GM18508 (cell line): ENCODE data around the gene SURF2.

Source experiments
- ATAC-seq: cut with Tn5 transposase; IDR thresholded peaks from one replicate; pipeline ENCODE4 v1.9.1; 2021; ENCODE audit warnings: moderate number of reproducible peaks; ENCODE audit not compliant: insufficient read depth, unreplicated experiment

SURF2 gene

DNA sequence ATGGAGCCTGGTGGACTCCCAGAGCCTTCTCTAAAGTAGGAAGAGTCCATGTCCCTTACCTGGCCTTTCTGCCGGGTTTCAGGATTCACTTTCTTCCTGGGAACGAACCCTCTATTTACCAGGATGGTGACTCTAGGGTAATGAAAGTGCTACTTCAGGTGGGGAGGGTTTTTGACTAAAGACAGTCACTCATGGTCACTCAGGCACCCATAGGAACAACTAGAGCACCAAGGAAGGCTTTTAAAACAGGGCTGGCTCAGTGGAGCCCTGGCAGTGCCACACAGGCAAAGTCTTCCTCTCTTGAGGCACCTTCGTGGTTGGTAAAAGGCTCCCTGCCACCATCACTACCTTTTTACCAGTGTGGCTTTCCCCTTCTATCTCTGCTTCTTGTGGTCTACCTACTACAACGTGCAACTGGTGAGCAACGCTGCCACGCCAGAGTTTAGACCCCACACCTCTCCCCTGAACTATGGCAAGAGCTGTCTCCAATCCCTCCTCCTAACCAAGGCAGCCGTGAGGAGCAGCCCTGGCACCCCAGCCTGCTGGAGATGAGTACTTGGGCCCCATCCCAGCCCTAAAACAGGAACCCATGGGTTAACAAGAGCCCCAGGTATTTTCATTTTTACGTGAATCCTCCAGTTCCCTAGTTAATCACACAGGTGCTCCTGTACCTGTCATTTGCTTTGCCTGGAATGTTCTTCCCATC is 3.6 kb upstream of the SURF2 start:
- ATAC-seq = no peak

DNA sequence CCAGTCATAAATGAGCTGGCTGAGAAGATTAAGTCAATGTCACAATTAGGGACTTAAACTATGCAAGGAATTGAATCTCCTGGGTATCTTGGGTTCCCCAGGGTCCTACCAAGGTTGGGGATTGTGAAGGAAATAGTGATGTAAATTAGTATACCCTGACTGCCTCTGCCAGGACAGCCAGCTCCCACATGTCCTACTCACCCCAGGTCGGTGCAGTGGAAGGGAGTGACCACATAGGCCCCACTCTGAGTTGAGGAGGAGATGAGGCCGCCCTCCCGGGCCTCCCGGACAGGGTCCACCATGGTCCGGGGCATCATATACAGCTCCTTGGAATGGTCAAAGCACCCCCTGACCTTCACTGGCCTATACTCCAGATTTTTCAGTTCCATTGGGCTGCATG is 2.8 kb upstream of the SURF2 start:
- no peak for ATAC-seq

DNA sequence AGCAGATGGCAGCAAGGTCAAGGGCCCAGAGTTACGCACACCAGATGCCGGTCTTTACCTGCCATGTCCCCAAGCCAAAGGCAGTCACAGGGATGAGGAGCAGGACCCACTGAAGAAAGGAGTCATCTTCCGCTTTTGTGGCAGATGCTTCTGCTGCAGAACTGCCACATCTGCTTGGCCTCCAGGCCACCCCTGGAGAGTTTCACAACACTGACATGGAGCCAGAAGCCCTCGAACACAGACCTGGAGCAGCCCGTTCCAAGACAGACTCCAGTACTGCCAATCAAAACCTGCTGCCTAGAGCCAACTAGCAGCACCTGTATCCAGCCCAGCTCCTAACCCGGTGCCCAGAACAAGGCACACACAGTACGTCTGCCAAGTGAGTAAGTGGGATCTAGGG is 1.6 kb upstream of the SURF2 start:
- ATAC-seq = no peak

DNA sequence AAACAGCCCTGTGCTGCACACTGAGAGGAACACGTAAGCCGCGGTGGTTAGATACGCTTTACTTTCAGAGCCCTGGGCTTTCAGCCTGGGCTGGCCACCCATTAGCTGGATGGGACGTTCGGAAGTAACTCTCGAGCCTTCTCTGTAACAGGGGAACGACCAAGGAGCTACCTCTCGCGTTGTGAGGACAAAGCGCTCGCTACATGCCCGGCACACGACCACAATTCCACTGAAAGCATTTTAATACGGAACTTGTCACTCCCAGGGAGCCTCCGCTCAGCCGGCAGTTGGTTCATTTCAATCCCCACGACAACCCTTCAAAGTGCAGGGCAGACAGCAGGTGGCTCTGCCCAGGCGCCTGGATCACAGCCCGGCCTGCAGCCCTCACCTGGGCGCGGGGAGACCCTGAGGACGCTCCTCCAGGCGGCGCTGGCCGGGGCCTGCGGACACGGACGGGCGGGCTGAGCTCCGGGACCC is 431 bp upstream of the SURF2 start:
- no peak for ATAC-seq

DNA sequence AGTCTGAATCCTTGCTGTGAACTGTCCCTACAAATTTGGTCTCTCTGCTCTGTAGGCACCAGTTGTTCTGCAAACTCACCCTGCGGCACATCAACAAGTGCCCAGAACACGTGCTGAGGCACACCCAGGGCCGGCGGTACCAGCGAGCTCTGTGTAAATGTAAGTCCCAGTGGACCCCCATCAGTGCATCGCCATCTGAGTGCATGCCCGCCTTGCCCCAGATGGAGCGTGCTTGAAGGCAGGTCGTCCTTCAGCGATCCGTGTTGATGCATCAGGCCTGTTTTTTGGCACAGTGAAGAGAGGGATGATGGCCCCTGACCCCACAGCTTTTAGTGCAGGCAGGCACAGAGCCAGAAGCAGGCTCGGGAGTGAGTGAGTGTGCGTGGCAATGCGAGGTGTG is 1.3 kb downstream of the SURF2 start:
- no peak for ATAC-seq

- ATAC-seq = no peak
Observed at GRCh38 chr9:133359399-133360175, 3.2 kb downstream of the SURF2 start.

GRCh38 chr9:133360400-133361393 is 4.3 kb downstream of the SURF2 start:
- ATAC-seq = no peak

DNA sequence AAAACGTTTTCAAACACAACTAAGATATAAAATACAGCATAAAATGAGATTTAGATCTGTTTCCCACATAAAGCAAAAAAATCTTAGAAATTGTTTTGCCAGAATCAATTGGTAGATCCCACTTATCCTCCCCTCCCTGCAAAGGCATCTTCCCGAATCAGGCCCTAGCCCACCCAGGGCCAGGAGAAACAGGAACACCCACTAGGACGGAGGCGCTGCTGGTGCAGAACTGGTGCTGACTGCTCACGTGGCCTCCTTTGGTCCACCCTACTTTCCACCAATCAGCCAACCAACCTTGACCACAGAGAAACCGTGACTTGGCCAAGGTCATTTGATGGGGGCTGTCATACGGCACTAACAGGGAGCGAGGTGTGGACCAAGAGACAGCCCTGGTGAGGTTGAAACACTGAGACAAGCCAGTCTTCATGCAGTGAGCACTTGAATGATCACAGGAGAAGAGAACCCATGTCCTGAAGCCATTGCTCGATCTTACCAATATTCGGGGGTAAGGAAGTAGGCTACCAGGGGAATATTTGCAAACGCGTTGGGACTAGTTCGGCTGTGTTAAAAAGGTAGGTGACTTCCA is 5.2 kb downstream of the SURF2 start:
- no peak for ATAC-seq

- no peak for ATAC-seq
Observed at GRCh38 chr9:133362359-133363044, 6.2 kb downstream of the SURF2 start.

- ATAC-seq = no peak
Observed at GRCh38 chr9:133366435-133366834, 10.1 kb downstream of the SURF2 start.

GRCh38 chr9:133367221-133367620 is 10.9 kb downstream of the SURF2 start:
- ATAC-seq = no peak

DNA sequence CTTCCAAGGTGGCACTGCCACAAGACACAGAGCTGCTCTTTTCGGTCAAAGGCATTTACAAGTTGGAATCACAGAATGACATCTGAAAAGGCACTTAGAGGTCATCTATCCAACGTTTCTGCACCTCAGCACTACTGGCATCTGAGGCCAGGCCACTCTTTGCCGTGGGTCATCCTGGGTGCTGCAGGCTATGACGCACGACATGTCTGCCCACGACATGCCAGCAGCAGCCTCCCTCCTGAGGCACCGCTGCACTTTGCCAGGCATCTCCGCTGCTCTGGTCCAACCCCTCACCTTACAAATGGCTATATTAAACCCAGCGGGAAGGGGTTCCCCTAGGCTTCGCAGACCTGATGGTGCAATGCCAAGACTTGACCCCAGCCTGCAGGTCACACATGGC is 11.4 kb downstream of the SURF2 start:
- ATAC-seq = no peak

DNA sequence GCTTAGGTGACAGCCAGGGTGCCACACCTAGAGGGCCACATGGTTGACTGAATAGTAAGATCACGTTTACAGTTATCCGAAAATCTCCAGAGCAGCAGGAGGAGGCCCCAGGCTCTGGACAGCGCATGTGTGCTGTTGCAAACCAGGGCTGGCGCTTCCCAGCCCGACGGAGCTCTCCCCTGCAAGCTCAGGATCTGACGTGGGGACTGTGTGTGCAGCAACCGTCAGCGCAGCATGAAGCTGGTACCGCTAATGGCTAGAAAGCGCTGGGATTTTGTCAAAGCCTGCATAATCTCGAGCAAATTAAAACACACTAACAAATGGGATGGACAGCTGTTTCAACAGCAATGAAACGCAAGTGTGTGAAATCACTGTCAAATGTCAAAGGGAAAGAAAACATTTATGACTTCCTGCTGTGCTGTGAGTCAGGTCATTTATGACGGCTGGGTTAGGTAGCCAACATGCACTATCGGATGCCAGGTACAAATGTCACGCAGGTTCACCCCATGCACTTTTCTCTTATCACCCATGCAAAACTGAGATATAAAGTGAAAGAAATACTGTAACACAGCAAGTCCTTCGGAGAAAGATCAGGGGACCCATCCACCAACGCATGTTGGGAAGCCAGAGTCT is 12.0 kb downstream of the SURF2 start:
- ATAC-seq = no peak

GRCh38 chr9:133369422-133369821 is 13.1 kb downstream of the SURF2 start:
- ATAC-seq = no peak

- ATAC-seq = no peak
Observed at GRCh38 chr9:133369933-133370332, 13.6 kb downstream of the SURF2 start.

DNA sequence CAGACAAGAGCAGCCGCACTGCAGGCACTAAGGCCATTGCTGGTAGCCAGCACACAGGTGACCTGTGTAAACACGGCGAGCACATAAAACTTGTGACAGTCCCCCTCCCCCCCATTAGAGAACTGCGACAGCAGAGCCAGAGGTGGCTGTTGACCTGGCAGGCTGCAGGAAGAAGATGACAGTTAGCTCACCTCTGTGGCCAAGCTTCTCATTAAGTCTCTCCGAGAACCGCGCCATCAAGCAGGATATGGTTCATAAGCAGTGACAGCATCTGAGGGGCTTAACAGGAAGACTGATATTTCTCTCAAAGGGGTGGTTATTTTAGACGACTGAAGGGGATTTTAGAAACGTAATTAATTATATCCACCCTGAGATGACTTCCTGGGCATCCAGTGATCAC is 14.3 kb downstream of the SURF2 start:
- no peak for ATAC-seq

DNA sequence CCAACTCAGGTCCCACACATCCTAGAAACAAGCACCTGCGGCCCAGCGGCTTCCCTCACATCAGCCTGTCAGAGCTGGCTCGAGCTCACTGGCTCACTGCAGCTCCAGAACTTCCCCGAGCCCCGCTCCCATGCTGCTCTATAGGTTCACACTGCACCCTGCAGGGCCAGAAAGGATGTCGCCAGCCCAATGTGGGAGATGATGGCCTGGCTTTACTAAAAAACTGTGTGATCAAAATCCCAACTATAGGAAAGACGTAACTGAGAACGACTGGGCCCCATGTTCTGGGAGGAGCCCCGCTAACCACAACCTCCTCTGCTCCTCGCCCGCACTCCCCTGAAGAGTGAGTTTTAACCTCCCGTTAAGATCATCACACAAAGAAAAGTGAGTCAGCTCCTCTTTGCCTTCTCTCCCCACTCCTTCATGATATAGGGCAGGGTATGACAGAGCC is 14.9 kb downstream of the SURF2 start:
- ATAC-seq = no peak

GRCh38 chr9:133372144-133372543 is 15.8 kb downstream of the SURF2 start:
- ATAC-seq = no peak

GRCh38 chr9:133374612-133375115 is 18.3 kb downstream of the SURF2 start:
- ATAC-seq = no peak
